GM18861 (cell line): ENCODE measurements around the gene GGCX.

Experiments used
- ATAC-seq: cut with Tn5 transposase; IDR thresholded peaks from one replicate; pipeline ENCODE4 v1.9.1; 2021; ENCODE audit not compliant: unreplicated experiment

GGCX gene

GRCh38 chr2:85542777-85543176 lies 18.5 kb downstream of the GGCX start:
- no peak for ATAC-seq

- ATAC-seq: no peak
Observed at GRCh38 chr2:85541753-85542457, 19.4 kb downstream of the GGCX start.

GRCh38 chr2:85541262-85541661 lies 20.0 kb downstream of the GGCX start:
- ATAC-seq: no peak

- no peak for ATAC-seq
Observed at GRCh38 chr2:85540133-85540648, 21.1 kb downstream of the GGCX start.

- peak; percentile 14 for ATAC-seq
Observed at GRCh38 chr2:85539361-85540132, 21.7 kb downstream of the GGCX start.

- peak; percentile 56 for ATAC-seq
Observed at GRCh38 chr2:85538507-85539360, 22.6 kb downstream of the GGCX start, which contains the start of gene MAT2A. Gene MAT2A (plus strand): TSS chr2:85539168. CDS start chr2:85539288, 120 bp downstream.

- no peak for ATAC-seq
Observed at GRCh38 chr2:85537600-85538506, 23.4 kb downstream of the GGCX start.

- ATAC-seq: no peak
Observed at GRCh38 chr2:85536479-85536878, 24.8 kb downstream of the GGCX start.

GRCh38 chr2:85534881-85535280 lies 26.4 kb downstream of the GGCX start:
- no peak for ATAC-seq

- ATAC-seq: no peak
Observed at GRCh38 chr2:85534099-85534498, 27.2 kb downstream of the GGCX start.

- no peak for ATAC-seq
Observed at GRCh38 chr2:85531589-85531988, 29.7 kb downstream of the GGCX start.

- ATAC-seq: no peak
Observed at GRCh38 chr2:85529809-85530208, 31.5 kb downstream of the GGCX start.

- no peak for ATAC-seq
Observed at GRCh38 chr2:85528355-85528754, 32.9 kb downstream of the GGCX start.

- no peak for ATAC-seq
Observed at GRCh38 chr2:85527787-85528186, 33.5 kb downstream of the GGCX start.

GRCh38 chr2:85525567-85525966 lies 35.7 kb downstream of the GGCX start:
- no peak for ATAC-seq

- ATAC-seq: no peak
Observed at GRCh38 chr2:85525029-85525428, 36.3 kb downstream of the GGCX start.

- ATAC-seq: no peak
Observed at GRCh38 chr2:85524336-85524908, 36.9 kb downstream of the GGCX start.

- no peak for ATAC-seq
Observed at GRCh38 chr2:85523903-85524335, 37.4 kb downstream of the GGCX start.

GRCh38 chr2:85523062-85523902 lies 38.0 kb downstream of the GGCX start:
- ATAC-seq: no peak
